Mononuclear cell (primary cell): ENCODE results near the gene RGPD4. TPM values are rescaled to one million over a fixed set of nuclear protein-coding genes. Genes with fewer than 3 reads are reported as not detected.
"Not testable (repeated sequence)": the region's sequence is repeated elsewhere in the genome, so short reads cannot be mapped to it uniquely, and the experiment has no call there.

ENCODE experiments used
- H3K27me3 ChIP-seq: 2 replicates; pipeline ENCODE4 v1.6.0; 2011; ENCODE audit warnings: low read length, control low read depth; ENCODE audit not compliant: insufficient read depth
- H3K4me1 ChIP-seq: 2 replicates; pipeline ENCODE4 v1.5.1; 2011; ENCODE audit warnings: mild to moderate bottlenecking, low read length, control low read depth; ENCODE audit not compliant: insufficient read depth
- H3K4me3 ChIP-seq: 2 replicates; pipeline ENCODE4 v1.5.1; 2011; ENCODE audit warnings: mild to moderate bottlenecking, low read length, moderate library complexity
- H3K9me3 ChIP-seq: 2 replicates; pipeline ENCODE4 v1.5.1; 2011; ENCODE audit warnings: low read depth, mild to moderate bottlenecking, control low read depth, low read length
- total RNA-seq: library from RNA; depleted of rRNA; stranded (reverse); fragments of >200 nt; gene quantifications from one replicate; pipeline ENCODE4 v1.2.3, GENCODE V29; 2012

Gene RGPD4
- total RNA-seq, 1 donor = 0.10 TPM

GRCh38 chr2:107824451-107825205 lies 2.1 kb upstream of the RGPD4 start:
- Histone ChIP-seq H3K9me3 (no peaks in the 10 kb centered on the region), H3K4me3 (no peak overlapping the region), H3K4me1 (no peaks in the 10 kb centered on the region)

GRCh38 chr2:107825206-107825563 lies 1.5 kb upstream of the RGPD4 start:
- no peaks in the 10 kb centered on the region for H3K4me1 ChIP-seq
- no peak overlapping the region for H3K4me3 ChIP-seq
- no peaks in the 10 kb centered on the region for H3K27me3 ChIP-seq
- H3K9me3 ChIP-seq = no peaks in the 10 kb centered on the region

More at GRCh38 chr2:107824451-107825205, 2.1 kb upstream of the RGPD4 start:
- no peaks in the 10 kb centered on the region for H3K27me3 ChIP-seq

- H3K9me3 ChIP-seq, H3K4me1 ChIP-seq, H3K4me3 ChIP-seq, H3K27me3 ChIP-seq: not testable (repeated sequence)
Measured at GRCh38 chr2:107829514-107829913, 2.8 kb downstream of the RGPD4 start.

- not testable (repeated sequence) for H3K4me3 ChIP-seq, H3K27me3 ChIP-seq, H3K9me3 ChIP-seq, H3K4me1 ChIP-seq
Measured at GRCh38 chr2:107833152-107833551, 6.5 kb downstream of the RGPD4 start.

GRCh38 chr2:107833618-107834017 lies 6.9 kb downstream of the RGPD4 start:
- H3K4me1 ChIP-seq, H3K9me3 ChIP-seq, H3K4me3 ChIP-seq, H3K27me3 ChIP-seq: not testable (repeated sequence)

GRCh38 chr2:107916121-107916520 lies 89.4 kb downstream of the RGPD4 start:
- not testable (repeated sequence) for H3K9me3 ChIP-seq, H3K4me3 ChIP-seq, H3K4me1 ChIP-seq, H3K27me3 ChIP-seq

GRCh38 chr2:107916696-107917370 lies 90.1 kb downstream of the RGPD4 start:
- H3K27me3 ChIP-seq, H3K4me1 ChIP-seq, H3K9me3 ChIP-seq, H3K4me3 ChIP-seq: not testable (repeated sequence)

GRCh38 chr2:107927034-107927534 lies 100.4 kb downstream of the RGPD4 start:
- no peaks in the 10 kb centered on the region for H3K27me3 ChIP-seq
- no peak overlapping the region for H3K4me3 ChIP-seq
- H3K9me3 ChIP-seq = no peaks in the 10 kb centered on the region
- no peaks in the 10 kb centered on the region for H3K4me1 ChIP-seq

GRCh38 chr2:107931412-107931811 lies 104.7 kb downstream of the RGPD4 start:
- H3K4me1 ChIP-seq = no peaks in the 10 kb centered on the region
- H3K4me3 ChIP-seq = no peak overlapping the region
- H3K27me3 ChIP-seq = no peaks in the 10 kb centered on the region
- H3K9me3 ChIP-seq = no peaks in the 10 kb centered on the region

- no peaks in the 10 kb centered on the region for H3K4me1 ChIP-seq
- no peaks in the 10 kb centered on the region for H3K9me3 ChIP-seq
- H3K4me3 ChIP-seq = no peak overlapping the region
- no peaks in the 10 kb centered on the region for H3K27me3 ChIP-seq
Measured at GRCh38 chr2:107932488-107932887, 105.8 kb downstream of the RGPD4 start.

GRCh38 chr2:107932979-107933378 lies 106.3 kb downstream of the RGPD4 start:
- Histone ChIP-seq H3K27me3 (no peaks in the 10 kb centered on the region), H3K9me3 (no peaks in the 10 kb centered on the region), H3K4me1 (no peaks in the 10 kb centered on the region), H3K4me3 (no peak overlapping the region)

- Histone ChIP-seq H3K9me3 (no peaks in the 10 kb centered on the region), H3K4me3 (no peak overlapping the region), H3K4me1 (no peaks in the 10 kb centered on the region), H3K27me3 (no peaks in the 10 kb centered on the region)
Measured at GRCh38 chr2:107936433-107937359, 110.0 kb downstream of the RGPD4 start.
